HG02798 (cell line): Measurements from ENCODE around the gene PRM3.
A peak's percentile ranks its signal among the peaks of the same experiment; 100 is the strongest.

ENCODE experiments used
- ATAC-seq: cut with Tn5 transposase; IDR thresholded peaks from one replicate; pipeline ENCODE4 v1.9.1; 2021; ENCODE audit warnings: mild to moderate bottlenecking; ENCODE audit not compliant: unreplicated experiment, poor library complexity

The PRM3 gene

GRCh38 chr16:11232302-11232851, 41.1 kb downstream of the PRM3 start:
- ATAC-seq, result no peak

GRCh38 chr16:11231367-11231970, 42.0 kb downstream of the PRM3 start:
- no peak for ATAC-seq

GRCh38 chr16:11229906-11230305, 43.5 kb downstream of the PRM3 start:
- ATAC-seq, result no peak

- no peak for ATAC-seq
Observed at GRCh38 chr16:11229432-11229831, 44.0 kb downstream of the PRM3 start.

- ATAC-seq, result peak; percentile 2
Observed at GRCh38 chr16:11225677-11226549, 47.5 kb downstream of the PRM3 start.

- ATAC-seq, result peak; percentile 84
Observed at GRCh38 chr16:11224894-11225676, 48.3 kb downstream of the PRM3 start.

GRCh38 chr16:11224096-11224893, 49.1 kb downstream of the PRM3 start:
- peak; percentile 51 for ATAC-seq
